Measurements from ENCODE around the gene PCDH1.

PCDH1 gene

DNA sequence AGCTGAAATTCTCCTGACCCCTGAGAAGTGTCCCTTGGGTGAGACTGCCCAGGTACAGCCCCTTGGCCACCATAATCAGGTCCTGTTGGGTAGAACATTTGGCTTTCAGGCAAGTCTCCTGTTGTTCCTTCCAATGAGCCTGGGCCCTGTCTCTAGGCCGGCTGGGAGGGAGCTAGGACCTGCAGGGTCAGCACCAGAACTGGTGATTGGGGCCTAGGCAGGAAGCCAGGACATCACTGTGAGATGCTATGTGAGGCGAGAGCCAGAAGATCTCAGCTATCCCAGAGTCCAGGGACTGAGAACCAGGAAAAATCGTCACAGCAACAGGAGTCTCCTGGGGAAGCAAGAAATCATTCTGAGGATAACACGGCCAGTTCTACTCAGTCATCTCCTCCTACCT, 51.5 kb downstream of the PCDH1 start:
- Histone ChIP-seq H3K27me3 (ENCODE audit: low read length) (no peaks in the 10 kb centered on the region), H3K9me2 (replicated peaks; ENCODE audit: insufficient read depth, low read length) (no peaks in the 10 kb centered on the region), H3K36me3 (ENCODE audit: low read length) (no peaks in the 10 kb centered on the region), H3K4me3 (ENCODE audit: insufficient read depth, low read length, poor library complexity, severe bottlenecking) (no peak overlapping the region), H2AFZ (ENCODE audit: low read depth, low read length, severe bottlenecking) (no peak overlapping the region), H3F3A (ENCODE audit: insufficient read depth) (no peaks in the 10 kb centered on the region), H4K20me1 (ENCODE audit: low read depth, low read length) (no peaks in the 10 kb centered on the region), H3K27ac (ENCODE audit: low read depth, low read length) (no peak overlapping the region), H3K9ac (ENCODE audit: low read length) (no peak overlapping the region), H3K4me2 (ENCODE audit: low read depth, low read length, poor library complexity, severe bottlenecking) (no peak overlapping the region), H3K79me2 (ENCODE audit: insufficient read depth, low read length) (no peaks in the 10 kb centered on the region), H3K9me3 (ENCODE audit: insufficient read depth, low read length) (no peaks in the 10 kb centered on the region)
- TF ChIP-seq, protein P1, sequence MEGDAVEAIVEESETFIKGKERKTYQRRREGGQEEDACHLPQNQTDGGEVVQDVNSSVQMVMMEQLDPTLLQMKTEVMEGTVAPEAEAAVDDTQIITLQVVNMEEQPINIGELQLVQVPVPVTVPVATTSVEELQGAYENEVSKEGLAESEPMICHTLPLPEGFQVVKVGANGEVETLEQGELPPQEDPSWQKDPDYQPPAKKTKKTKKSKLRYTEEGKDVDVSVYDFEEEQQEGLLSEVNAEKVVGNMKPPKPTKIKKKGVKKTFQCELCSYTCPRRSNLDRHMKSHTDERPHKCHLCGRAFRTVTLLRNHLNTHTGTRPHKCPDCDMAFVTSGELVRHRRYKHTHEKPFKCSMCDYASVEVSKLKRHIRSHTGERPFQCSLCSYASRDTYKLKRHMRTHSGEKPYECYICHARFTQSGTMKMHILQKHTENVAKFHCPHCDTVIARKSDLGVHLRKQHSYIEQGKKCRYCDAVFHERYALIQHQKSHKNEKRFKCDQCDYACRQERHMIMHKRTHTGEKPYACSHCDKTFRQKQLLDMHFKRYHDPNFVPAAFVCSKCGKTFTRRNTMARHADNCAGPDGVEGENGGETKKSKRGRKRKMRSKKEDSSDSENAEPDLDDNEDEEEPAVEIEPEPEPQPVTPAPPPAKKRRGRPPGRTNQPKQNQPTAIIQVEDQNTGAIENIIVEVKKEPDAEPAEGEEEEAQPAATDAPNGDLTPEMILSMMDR (IDR thresholded peaks at IDR 0.05; ENCODE audit: insufficient read depth, low read length, poor library complexity, severe bottlenecking) = no peak

DNA sequence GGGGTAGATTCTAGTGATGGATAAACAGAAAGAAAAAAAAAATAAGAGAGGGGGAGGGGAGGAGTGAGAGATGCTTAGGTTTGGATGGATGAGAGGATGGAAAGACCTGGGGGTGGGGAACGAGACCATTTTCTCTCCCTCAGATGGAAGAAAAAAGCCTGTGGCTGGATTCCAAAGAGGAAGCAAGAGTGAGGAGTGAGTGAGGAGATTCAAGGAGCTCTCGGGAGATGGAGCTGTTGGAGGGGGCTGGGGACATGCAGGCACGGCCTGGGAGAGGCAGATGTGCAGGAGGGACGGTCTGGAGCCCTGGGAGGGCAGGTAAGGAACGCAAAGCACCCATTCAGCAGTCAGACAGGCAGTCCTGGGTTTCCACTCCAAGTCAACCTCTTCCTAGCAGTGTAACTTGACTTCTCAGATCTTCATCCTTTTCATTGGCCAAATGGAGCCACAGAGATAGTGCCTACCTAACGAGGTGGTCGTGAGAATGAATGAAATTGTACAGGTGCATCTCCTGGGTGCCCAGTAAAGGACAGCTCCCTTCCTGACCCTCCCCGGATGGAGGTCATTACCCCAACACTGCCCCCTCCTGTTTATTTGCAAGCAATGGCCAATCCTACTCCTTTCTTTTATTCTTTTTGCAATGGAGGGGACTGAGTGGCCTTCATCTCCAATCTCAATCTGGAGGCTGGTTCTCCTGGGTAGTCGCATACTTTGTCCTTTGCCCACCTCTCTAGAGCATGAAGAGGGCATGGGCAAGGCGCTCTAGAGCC, 52.2 kb downstream of the PCDH1 start:
- H3K27me3 ChIP-seq (ENCODE audit: low read length) = no peaks in the 10 kb centered on the region
- no peaks in the 10 kb centered on the region for H3F3A ChIP-seq (ENCODE audit: insufficient read depth)
- TF ChIP-seq, protein P1 (IDR thresholded peaks at IDR 0.05; ENCODE audit: insufficient read depth, low read length, poor library complexity, severe bottlenecking) = peak; percentile 26
- TF ChIP-seq EZH2phosphoT487 (conservative IDR thresholded peaks at IDR 0.05; ENCODE audit: low read length) = no peak
- no peak overlapping the region for H3K4me2 ChIP-seq (ENCODE audit: low read depth, low read length, poor library complexity, severe bottlenecking)
- H3K79me2 ChIP-seq (ENCODE audit: insufficient read depth, low read length) = no peaks in the 10 kb centered on the region
- no peak overlapping the region for H3K9ac ChIP-seq (ENCODE audit: low read length)
- no peaks in the 10 kb centered on the region for H3K9me2 ChIP-seq (replicated peaks; ENCODE audit: insufficient read depth, low read length)
- H3K36me3 ChIP-seq (ENCODE audit: low read length) = no peaks in the 10 kb centered on the region
- H3K27ac ChIP-seq (ENCODE audit: low read depth, low read length) = no peak overlapping the region
- no peaks in the 10 kb centered on the region for H3K9me3 ChIP-seq (ENCODE audit: insufficient read depth, low read length)
- H3K4me3 ChIP-seq (ENCODE audit: insufficient read depth, low read length, poor library complexity, severe bottlenecking) = no peak overlapping the region
- no peaks in the 10 kb centered on the region for H4K20me1 ChIP-seq (ENCODE audit: low read depth, low read length)
- H2AFZ ChIP-seq (ENCODE audit: low read depth, low read length, severe bottlenecking) = no peak overlapping the region

DNA sequence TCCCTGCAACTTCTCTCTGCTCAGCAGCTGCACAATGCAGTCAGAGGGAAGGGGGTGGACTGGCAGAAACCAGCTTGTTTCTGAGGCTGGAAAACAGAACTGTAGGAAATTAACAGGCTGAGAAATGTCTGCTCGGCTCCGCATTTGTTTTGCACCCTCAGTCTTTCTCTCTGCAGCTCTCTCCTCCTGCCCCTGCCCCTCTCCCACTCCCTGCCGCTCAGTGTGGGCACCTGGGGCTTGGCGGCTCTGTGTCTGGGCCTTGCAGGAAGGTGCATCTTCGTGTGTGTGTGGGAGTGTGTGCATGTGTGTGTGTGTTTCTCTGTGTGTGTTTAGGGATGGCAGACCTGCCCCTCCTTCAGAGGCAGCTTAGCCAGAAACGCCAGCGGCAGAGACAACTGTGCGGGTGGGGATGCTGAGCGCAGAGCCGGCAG, 53.0 kb downstream of the PCDH1 start:
- no peaks in the 10 kb centered on the region for H4K20me1 ChIP-seq (ENCODE audit: low read depth, low read length)
- no peak overlapping the region for H3K4me2 ChIP-seq (ENCODE audit: low read depth, low read length, poor library complexity, severe bottlenecking)
- TF ChIP-seq, protein P1 (IDR thresholded peaks at IDR 0.05; ENCODE audit: insufficient read depth, low read length, poor library complexity, severe bottlenecking) = no peak
- TF ChIP-seq EZH2phosphoT487 (conservative IDR thresholded peaks at IDR 0.05; ENCODE audit: low read length) = no peak

More for the DNA sequence above, 53.0 kb downstream of the PCDH1 start:
- Histone ChIP-seq H3K9me3 (ENCODE audit: insufficient read depth, low read length) (no peaks in the 10 kb centered on the region), H3K9me2 (replicated peaks; ENCODE audit: insufficient read depth, low read length) (no peaks in the 10 kb centered on the region), H3F3A (ENCODE audit: insufficient read depth) (no peaks in the 10 kb centered on the region), H3K4me3 (ENCODE audit: insufficient read depth, low read length, poor library complexity, severe bottlenecking) (no peak overlapping the region), H3K9ac (ENCODE audit: low read length) (no peak overlapping the region), H3K27ac (ENCODE audit: low read depth, low read length) (no peak overlapping the region), H2AFZ (ENCODE audit: low read depth, low read length, severe bottlenecking) (no peak overlapping the region), H3K27me3 (ENCODE audit: low read length) (no peaks in the 10 kb centered on the region), H3K79me2 (ENCODE audit: insufficient read depth, low read length) (no peaks in the 10 kb centered on the region), H3K36me3 (ENCODE audit: low read length) (no peaks in the 10 kb centered on the region)
